SK-N-SH (cell line): ENCODE measurements around the gene TTLL1. TPM values are rescaled to one million over a fixed set of nuclear protein-coding genes. Genes with fewer than 3 reads are reported as not detected.

Experiments
- CTCF ChIA-PET: fragments of 300-600, 350-600 bp; formaldehyde crosslinking; extraction: SDS; loops from one replicate; lab custom pipeline; 2021; lab: Yijun Ruan, JAX
- POLR2A ChIA-PET: fragments of 350-600 bp; sonication (Branson Sonifier 250); formaldehyde crosslinking; extraction: SDS; loops from one replicate; lab custom pipeline; 2020; ENCODE audit warnings: antibody characterized with exemption, inconsistent platforms; lab: Yijun Ruan, JAX
- DNase-seq: peaks from one replicate; pipeline ENCODE4 v3.0.0; 2012
- H2AFZ ChIP-seq: fragments of 200-600 bp; sonication (generic); 2 replicates; pipeline ENCODE4 v1.8.1; 2016; ENCODE audit warnings: antibody characterized with exemption, mild to moderate bottlenecking, low read depth
- H3F3A ChIP-seq: fragments of 200-600 bp; sonication (generic); replicated peaks from 2 replicates; pipeline ENCODE3; 2016; ENCODE audit warnings: antibody characterized with exemption, mild to moderate bottlenecking; ENCODE audit not compliant: insufficient read depth
- H3K27ac ChIP-seq, 2 experiments: fragments of 200-500 bp in 1 of 2; fragments of 200-600 bp in 1 of 2; sonication (Bioruptor generic) in 1 of 2; sonication (generic), shearing (Covaris generic) in 1 of 2; 2 replicates each; pipeline versions ENCODE4 v1.5.1 to v1.6.1; 2014 to 2016; ENCODE audit warnings: low read depth in 2 of 2, inconsistent platforms in 1 of 2, low read length in 1 of 2, mild to moderate bottlenecking in 1 of 2, mixed read lengths in 1 of 2
- H3K27me3 ChIP-seq: fragments of 200-600 bp; sonication (generic), shearing (Covaris generic); 2 replicates; pipeline ENCODE4 v1.6.1; 2016; ENCODE audit warnings: mixed run types; ENCODE audit not compliant: insufficient read depth
- H3K36me3 ChIP-seq, 2 experiments: fragments of 200-500 bp in 1 of 2; fragments of 200-600 bp in 1 of 2; sonication (Bioruptor generic) in 1 of 2; sonication (generic) in 1 of 2; replicated peaks in 1 of 2; 2 replicates each; pipeline versions ENCODE3 to v1.5.1; 2014 to 2016; ENCODE audit warnings: low read length in 1 of 2, mild to moderate bottlenecking in 1 of 2; ENCODE audit not compliant: insufficient read depth in 2 of 2, control insufficient read depth in 1 of 2
- H3K4me1 ChIP-seq, 2 experiments: fragments of 200-500 bp in 1 of 2; fragments of 200-600 bp in 1 of 2; sonication (Bioruptor generic) in 1 of 2; sonication (generic), shearing (Covaris generic) in 1 of 2; 2 replicates each; pipeline versions ENCODE4 v1.5.1 to v1.6.1; 2014 to 2016; ENCODE audit warnings: low read depth in 1 of 2, low read length in 1 of 2, mixed run types in 1 of 2; ENCODE audit not compliant: insufficient read depth in 2 of 2, control insufficient read depth in 1 of 2
- H3K4me2 ChIP-seq: fragments of 200-600 bp; sonication (generic), shearing (Covaris generic); 2 replicates; pipeline ENCODE4 v1.6.1; 2017; ENCODE audit warnings: mixed run types
- H3K4me3 ChIP-seq, 2 experiments: fragments of 200-500 bp in 1 of 2; fragments of 200-600 bp in 1 of 2; sonication (Bioruptor generic) in 1 of 2; sonication (generic), shearing (Covaris generic) in 1 of 2; 2 replicates each; pipeline versions ENCODE4 v1.5.1 to v1.8.1; 2014 to 2016; ENCODE audit warnings: low read depth in 2 of 2, inconsistent platforms in 1 of 2, low read length in 1 of 2, mild to moderate bottlenecking in 1 of 2, mixed read lengths in 1 of 2, moderate library complexity in 1 of 2
- H3K79me2 ChIP-seq: fragments of 200-600 bp; sonication (generic); 2 replicates; pipeline ENCODE4 v1.8.1; 2017; ENCODE audit warnings: mild to moderate bottlenecking; ENCODE audit not compliant: insufficient read depth
- H3K9ac ChIP-seq: fragments of 200-600 bp; sonication (generic); 2 replicates; pipeline ENCODE4 v1.6.1; 2017; ENCODE audit warnings: mixed run types
- H3K9me2 ChIP-seq: fragments of 200-600 bp; sonication (generic); 2 replicates; pipeline ENCODE4 v1.6.1; 2017; ENCODE audit warnings: mixed run types
- H3K9me3 ChIP-seq: fragments of 200-600 bp; sonication (generic); 2 replicates; pipeline ENCODE4 v1.6.1; 2017; ENCODE audit warnings: mixed run types, mild to moderate bottlenecking, moderate library complexity
- H4K20me1 ChIP-seq: fragments of 200-600 bp; sonication (generic); 2 replicates; pipeline ENCODE4 v1.6.1; 2017; ENCODE audit warnings: mild to moderate bottlenecking, mixed run types; ENCODE audit not compliant: insufficient read depth
- CHD2 ChIP-seq: fragments of 150-350 bp; IDR thresholded peaks from 2 replicates; pipeline ENCODE4 v1.6.1; 2018; ENCODE audit warnings: low read length; ENCODE audit not compliant: partially characterized antibody
- CTCF ChIP-seq: fragments of 200-600 bp; sonication (generic); IDR thresholded peaks from 2 replicates; pipeline ENCODE4 v1.6.1; 2017; ENCODE audit warnings: antibody characterized with exemption, mild to moderate bottlenecking, moderate library complexity
- EP300 ChIP-seq, 2 experiments: IDR thresholded peaks; 2 replicates each; pipeline versions ENCODE4 v1.4.0 to v1.6.1; 2012; ENCODE audit warnings: borderline replicate concordance in 1 of 2, low read depth in 1 of 2, low read length in 1 of 2
- FOSL2 ChIP-seq: IDR thresholded peaks from 2 replicates; pipeline ENCODE4 v1.4.0; 2012; ENCODE audit warnings: low read depth, mild to moderate bottlenecking, moderate library complexity, borderline replicate concordance
- GATA2 ChIP-seq: sonication (generic); formaldehyde crosslinking; IDR thresholded peaks from 2 replicates; pipeline ENCODE4 v1.5.0; 2020; ENCODE audit warnings: mild to moderate bottlenecking, missing genetic modification reagents
- PBX3 ChIP-seq: IDR thresholded peaks from 2 replicates; pipeline ENCODE4; 2012
- POLR2AphosphoS5 ChIP-seq: IDR thresholded peaks from 2 replicates; pipeline ENCODE4 v1.6.1; 2012; ENCODE audit warnings: low read depth, low read length
- TEAD4 ChIP-seq: IDR thresholded peaks from 2 replicates; pipeline ENCODE4 v1.4.0; 2012; ENCODE audit warnings: mild to moderate bottlenecking, borderline replicate concordance; ENCODE audit not compliant: insufficient read depth
- USF1 ChIP-seq: IDR thresholded peaks from 2 replicates; pipeline ENCODE4 v1.4.0; 2012; ENCODE audit warnings: low read depth, borderline replicate concordance
- WGBS: methylation state at CpG from one replicate; pipeline ENCODE4 v1.1.6; 2017; ENCODE audit warnings: low lambda C conversion rate; 5-methylcytosine and 5-hydroxymethylcytosine counted together
- polyA plus RNA-seq, 3 experiments: library from polyadenylated mRNA; depleted of rRNA; stranded (reverse); fragments of >200 nt; gene quantifications; 2 replicates each; pipeline ENCODE4 v1.2.3, GENCODE V29; 2012

The TTLL1 gene
- polyA plus RNA-seq, 1 of the 3 experiments (the other 2 are of a cell fraction) = 14.0 TPM

- ChIA-PET CTCF (no interaction called here), POLR2A (no interaction called here)
- TF ChIP-seq GATA2 (CRISPR knock-in tag) = no peak
- no peak for TF ChIP-seq TEAD4
- TF ChIP-seq CHD2 = no peak
- Histone ChIP-seq H3K9me2 (no peaks in the 10 kb centered on the region), H3K9ac (no peak overlapping the region), H2AFZ (no peak overlapping the region), H3K27me3 (no peaks in the 10 kb centered on the region), H3K9me3 (no peaks in the 10 kb centered on the region), H3F3A (peaks cover 16% of the 10 kb centered on the region), H3K4me3 (no peak overlapping the region), H3K79me2 (peaks cover 78% of the 10 kb centered on the region), H3K27ac (peak overlapping the region in 1 of 2 experiments; percentile 85; a peak in 1 of 4 replicates), H4K20me1 (peaks cover 14% of the 10 kb centered on the region), H3K36me3 (no peaks in the 10 kb centered on the region), H3K4me1 (peaks cover 4 to 17% of the 10 kb centered on the region in 2 experiments; a peak in 2 of 4 replicates), H3K4me2 (no peak overlapping the region)
- no peak for DNase-seq
- 100% methylated on average over 2 of the region's 3 CpGs for WGBS
These were observed 97.1 kb downstream of the TTLL1 start for GRCh38 chr22:42992092-42992491.

- no peaks in the 10 kb centered on the region for H3K27me3 ChIP-seq
- H3K9me3 ChIP-seq = no peaks in the 10 kb centered on the region
- H3K9me2 ChIP-seq = no peaks in the 10 kb centered on the region
- no peak overlapping the region for H2AFZ ChIP-seq
- peaks cover 18% of the 10 kb centered on the region for H4K20me1 ChIP-seq
- peak overlapping the region; percentile 34; the same call in 1 of the 2 replicates for H3K9ac ChIP-seq
- WGBS = 81% methylated on average over 3 of the region's 5 CpGs
- TF ChIP-seq PBX3 (no peak), USF1 (no peak), POLR2AphosphoS5 (no peak), FOSL2 (peak; percentile 38), CTCF (no peak), EP300 (IDR thresholded peaks at IDR 0.05; ENCODE audit: borderline replicate concordance in 1 of 2, low read depth in 1 of 2, low read length in 1 of 2) (0 out of 4 replicates have a peak, but pooled peaks of 1 of the 2 experiments have one; percentile 8)
- H3F3A ChIP-seq = peaks cover 16% of the 10 kb centered on the region
- peaks cover 78% of the 10 kb centered on the region for H3K79me2 ChIP-seq
- ChIA-PET CTCF (no interaction called here), POLR2A (interaction anchor here (1.1 kb wide), 1 partner anchor 24 kb away, joined by 3 read pairs; no protein-coding TSS in a partner anchor)
- peak overlapping the region in 1 of 2 experiments; percentile 85; a peak in 2 of 4 replicates for H3K27ac ChIP-seq
- no peak overlapping the region for H3K4me3 ChIP-seq
- H3K4me1 ChIP-seq = peaks cover 8 to 17% of the 10 kb centered on the region in 2 experiments; a peak in 2 of 4 replicates
- H3K4me2 ChIP-seq = peak overlapping the region; percentile 71; the same call in 1 of the 2 replicates
- DNase-seq = no peak
- no peaks in the 10 kb centered on the region for H3K36me3 ChIP-seq
These were observed 98.1 kb downstream of the TTLL1 start for GRCh38 chr22:42991010-42991651.
